HG02870 (cell line): ENCODE measurements around the gene TFF3.

Experiments
- ATAC-seq: cut with Tn5 transposase; IDR thresholded peaks from one replicate; pipeline ENCODE4 v1.9.1; 2021; ENCODE audit warnings: mild to moderate bottlenecking, moderate library complexity; ENCODE audit not compliant: unreplicated experiment

Gene TFF3

GRCh38 chr21:42324896-42325295 is 9.7 kb upstream of the TFF3 start:
- ATAC-seq, result no peak

GRCh38 chr21:42321845-42322244 is 6.6 kb upstream of the TFF3 start:
- no peak for ATAC-seq

GRCh38 chr21:42321231-42321630 is 6.0 kb upstream of the TFF3 start:
- ATAC-seq, result no peak

GRCh38 chr21:42320791-42321190 is 5.6 kb upstream of the TFF3 start:
- ATAC-seq, result no peak

GRCh38 chr21:42319851-42320572 is 4.8 kb upstream of the TFF3 start:
- no peak for ATAC-seq

- no peak for ATAC-seq
These were observed 4.2 kb upstream of the TFF3 start for GRCh38 chr21:42319376-42319775.

- no peak for ATAC-seq
These were observed 2.9 kb upstream of the TFF3 start for GRCh38 chr21:42317826-42318746.

GRCh38 chr21:42317341-42317741 is 2.1 kb upstream of the TFF3 start:
- ATAC-seq, result no peak

GRCh38 chr21:42316891-42317290 is 1.7 kb upstream of the TFF3 start:
- no peak for ATAC-seq

- ATAC-seq, result no peak
These were observed 453 bp downstream of the TFF3 start for GRCh38 chr21:42314616-42315295.

- no peak for ATAC-seq
These were observed 1.7 kb downstream of the TFF3 start for GRCh38 chr21:42313501-42313969.

- no peak for ATAC-seq
These were observed 2.5 kb downstream of the TFF3 start for GRCh38 chr21:42312626-42313104.

- no peak for ATAC-seq
These were observed 3.2 kb downstream of the TFF3 start for GRCh38 chr21:42311816-42312625.

GRCh38 chr21:42311160-42311559 is 4.0 kb downstream of the TFF3 start:
- ATAC-seq, result no peak

GRCh38 chr21:42310411-42311001 is 4.7 kb downstream of the TFF3 start:
- no peak for ATAC-seq

GRCh38 chr21:42309753-42310213 is 5.4 kb downstream of the TFF3 start:
- ATAC-seq, result no peak

- ATAC-seq, result no peak
These were observed 6.1 kb downstream of the TFF3 start for GRCh38 chr21:42308914-42309752.

GRCh38 chr21:42308161-42308913 is 6.9 kb downstream of the TFF3 start:
- no peak for ATAC-seq
